ENCODE results near the gene ASB1.
"Not testable (repeated sequence)": the region's sequence is repeated elsewhere in the genome, so short reads cannot be mapped to it uniquely, and the experiment has no call there.

Gene ASB1

DNA sequence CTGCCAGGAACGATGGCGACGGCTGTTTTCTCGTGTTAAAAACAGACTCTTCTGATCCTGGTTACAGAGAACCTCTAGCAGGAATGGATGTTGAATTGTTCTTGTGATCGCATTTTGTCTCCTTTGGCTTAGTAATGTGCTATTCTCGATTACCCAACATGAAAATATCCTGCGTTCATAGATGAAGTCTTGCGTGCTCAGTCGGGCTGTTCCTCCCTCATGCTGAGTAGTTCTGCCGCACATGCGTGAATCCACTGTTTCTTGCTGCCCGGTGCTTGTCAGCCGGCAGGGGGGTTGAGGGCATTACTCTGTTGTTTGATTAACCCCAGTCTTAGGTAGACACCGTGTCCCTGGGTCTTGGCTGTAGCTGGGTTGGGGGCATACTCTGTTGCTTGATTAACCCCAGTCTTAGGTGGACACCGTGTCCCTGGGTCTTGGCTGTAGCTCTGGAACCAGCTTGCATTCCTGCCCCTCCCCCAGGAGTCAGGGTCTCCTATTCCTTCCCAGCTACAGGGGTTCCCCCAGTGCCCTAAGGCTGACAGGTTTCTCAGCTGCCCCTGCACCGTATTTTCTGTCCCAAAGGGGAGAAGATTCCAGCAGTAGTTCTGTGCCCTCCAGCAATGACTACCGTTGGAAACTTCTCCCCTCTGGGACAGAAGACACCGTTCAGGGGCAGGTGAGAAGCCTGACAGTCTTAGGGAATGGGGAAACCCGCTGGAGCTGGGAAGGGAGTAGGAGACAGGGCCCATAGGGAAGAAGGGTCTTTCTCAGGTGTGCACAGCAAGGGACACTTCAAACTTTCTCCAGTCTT lies 22.1 kb upstream of the ASB1 start:
- no peak for DNase-seq

DNA sequence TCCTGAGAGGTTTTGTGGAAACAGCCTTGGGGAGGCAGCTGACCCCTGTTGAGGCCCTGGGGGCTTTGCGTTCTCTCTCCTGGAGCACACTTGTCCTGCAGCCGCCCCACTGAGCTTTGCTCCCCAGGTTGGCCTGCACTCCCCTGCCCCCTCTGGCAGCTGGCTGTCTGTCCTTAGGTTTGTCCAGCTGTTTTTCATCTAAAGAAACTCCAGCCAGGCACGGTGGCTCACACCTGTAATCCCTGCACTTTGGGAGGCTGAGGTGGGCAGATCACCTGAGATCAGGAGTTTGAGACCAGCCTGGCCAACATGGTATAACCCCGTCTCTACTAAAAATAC lies 21.5 kb upstream of the ASB1 start:
- not testable (repeated sequence) for DNase-seq

DNA sequence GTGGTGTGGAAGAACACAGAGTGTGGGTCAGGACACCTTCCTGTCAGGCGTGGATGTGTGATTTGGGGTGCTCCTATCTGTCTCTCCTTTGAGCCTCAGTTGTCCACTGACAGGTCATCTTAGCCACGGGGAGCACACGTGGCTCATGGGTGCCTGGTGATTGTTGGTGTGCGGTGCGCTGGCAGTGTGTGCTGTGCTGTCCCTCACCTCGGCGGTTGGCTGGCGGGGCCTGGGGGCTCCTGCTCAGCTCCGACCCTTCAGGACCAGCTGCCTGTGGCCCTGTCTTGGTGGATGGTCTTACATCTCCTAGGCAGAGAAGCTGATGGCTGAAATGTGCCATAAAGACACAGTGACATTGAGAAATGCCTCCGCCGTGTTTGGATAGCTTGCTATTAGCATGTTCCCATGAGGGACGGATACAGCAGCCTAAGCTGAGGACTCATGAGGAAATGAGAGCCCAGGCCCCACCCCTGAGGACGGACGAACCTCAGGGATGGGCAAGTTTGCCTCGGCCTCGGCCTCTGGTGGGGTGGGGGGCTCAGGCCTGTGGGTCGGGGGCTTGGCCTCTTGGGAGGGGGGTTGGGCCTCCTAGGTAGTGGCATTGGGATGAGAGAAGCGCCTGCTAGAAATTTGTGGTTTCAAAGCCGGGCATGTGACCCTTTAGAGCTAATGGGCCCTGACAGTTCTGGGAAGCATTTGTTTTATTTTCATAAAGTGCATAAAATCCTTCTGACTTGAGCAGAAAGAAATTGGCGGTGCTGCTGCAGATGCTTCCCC lies 20.3 kb upstream of the ASB1 start:
- no peak for DNase-seq

DNA sequence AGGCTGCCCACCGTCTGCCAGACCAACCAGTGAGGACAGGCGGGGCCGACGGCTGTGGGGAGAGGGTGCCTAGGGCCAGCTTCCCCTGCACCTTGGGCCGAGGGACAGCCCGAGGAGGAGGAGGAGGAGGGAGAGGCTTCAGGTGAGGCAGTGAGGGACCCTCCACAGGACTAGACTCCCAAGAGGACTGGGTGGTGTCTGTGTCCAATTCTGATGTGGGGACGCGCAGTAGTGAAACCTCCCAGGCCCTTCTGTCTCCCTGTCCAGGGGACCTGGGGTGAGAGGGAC lies 19.8 kb upstream of the ASB1 start:
- DNase-seq: no peak

DNA sequence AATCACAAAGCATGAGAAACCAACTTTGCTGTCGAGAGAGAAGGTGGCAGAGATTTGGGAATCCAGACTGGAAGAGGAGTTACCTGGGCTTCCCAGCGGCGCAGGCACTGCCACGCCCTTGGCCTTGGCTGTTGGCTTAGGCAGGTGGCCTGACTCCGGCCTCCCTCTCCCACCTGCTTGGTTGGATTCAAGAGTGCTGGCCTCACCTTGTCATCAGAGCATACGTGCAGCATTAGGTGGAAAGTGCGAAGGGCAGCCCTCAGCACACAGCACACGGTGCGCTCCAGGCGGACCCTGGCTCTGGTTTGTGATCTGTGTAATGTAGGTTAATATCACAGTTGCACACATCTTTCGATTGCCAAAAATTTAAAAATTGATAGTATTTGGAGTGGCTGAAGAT lies 19.2 kb upstream of the ASB1 start:
- DNase-seq: no peak

DNA sequence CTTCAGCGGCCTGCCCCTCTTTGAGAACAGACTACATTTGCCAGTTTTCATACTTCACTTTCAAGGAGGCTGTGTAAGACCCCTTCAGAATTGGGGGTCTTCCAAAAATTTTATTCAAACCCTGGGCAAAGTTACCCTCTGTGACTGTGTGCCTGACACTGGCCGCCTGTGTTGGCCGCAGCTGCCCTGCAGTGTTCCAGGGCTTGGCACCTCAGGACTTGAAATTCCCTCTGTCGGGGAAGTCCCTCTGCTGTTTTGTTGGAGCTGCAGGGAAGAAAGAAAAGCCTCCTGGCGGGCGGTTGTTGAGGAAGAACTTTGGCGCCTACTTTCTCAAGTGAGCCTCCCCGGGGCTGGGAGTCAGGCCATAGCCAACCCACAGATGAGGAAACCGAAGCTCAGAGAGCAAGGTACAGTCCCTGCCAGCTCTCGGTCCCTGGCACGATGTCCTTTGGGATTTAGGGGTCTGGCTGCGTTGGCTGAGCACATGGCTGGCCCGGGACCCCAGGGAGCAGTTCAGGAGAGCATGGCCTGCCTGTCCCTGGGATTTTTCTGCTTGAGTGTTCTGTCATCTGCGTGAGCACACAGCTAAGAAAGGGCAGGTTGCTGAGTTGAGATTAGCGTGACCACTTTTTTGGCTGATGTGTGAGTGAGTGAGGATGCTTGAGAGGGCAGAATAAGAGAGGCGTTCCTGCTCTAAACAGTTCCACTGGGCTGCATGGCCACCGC lies 17.9 kb upstream of the ASB1 start:
- no peak for DNase-seq

DNA sequence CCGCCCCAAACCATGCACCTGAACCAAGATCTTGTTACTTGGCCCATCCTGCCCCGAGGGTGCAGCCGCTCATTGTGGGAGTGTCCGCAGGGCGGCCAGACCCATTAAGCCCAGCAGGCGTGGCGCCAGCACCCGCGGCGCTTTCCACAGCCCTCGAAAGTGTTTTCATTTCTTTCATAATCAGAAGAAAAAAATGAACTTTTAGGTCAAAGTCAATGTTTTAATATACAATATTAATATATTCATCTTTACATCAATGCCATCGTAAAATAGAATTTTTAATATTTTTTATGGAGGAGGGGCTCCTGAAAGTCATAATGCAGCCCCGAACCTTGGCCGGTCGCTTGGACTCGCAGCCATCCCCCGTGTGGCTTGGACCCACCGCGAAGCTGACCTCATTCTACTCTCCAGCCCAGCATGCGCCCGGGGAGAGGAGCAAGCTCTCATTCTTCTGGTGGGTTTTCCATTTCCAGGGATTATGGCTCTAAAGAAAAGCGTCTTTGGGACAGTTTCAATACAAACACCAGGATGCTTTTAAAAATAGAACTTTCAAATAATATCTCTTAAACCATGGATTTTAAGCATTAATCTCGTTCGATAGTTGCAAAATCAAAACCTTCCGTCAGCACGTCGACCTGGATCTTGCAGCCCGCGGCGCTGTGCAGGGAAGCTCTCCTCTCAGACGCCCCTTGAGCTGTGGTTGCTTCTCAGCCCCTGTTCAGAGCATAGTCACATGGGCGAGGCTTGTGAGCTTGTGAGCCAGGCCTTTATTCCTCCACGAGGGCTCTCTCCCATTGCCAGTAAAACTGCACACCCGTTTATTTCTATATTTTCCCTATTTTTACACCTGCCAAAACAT lies 17.2 kb upstream of the ASB1 start:
- no peak for DNase-seq

DNA sequence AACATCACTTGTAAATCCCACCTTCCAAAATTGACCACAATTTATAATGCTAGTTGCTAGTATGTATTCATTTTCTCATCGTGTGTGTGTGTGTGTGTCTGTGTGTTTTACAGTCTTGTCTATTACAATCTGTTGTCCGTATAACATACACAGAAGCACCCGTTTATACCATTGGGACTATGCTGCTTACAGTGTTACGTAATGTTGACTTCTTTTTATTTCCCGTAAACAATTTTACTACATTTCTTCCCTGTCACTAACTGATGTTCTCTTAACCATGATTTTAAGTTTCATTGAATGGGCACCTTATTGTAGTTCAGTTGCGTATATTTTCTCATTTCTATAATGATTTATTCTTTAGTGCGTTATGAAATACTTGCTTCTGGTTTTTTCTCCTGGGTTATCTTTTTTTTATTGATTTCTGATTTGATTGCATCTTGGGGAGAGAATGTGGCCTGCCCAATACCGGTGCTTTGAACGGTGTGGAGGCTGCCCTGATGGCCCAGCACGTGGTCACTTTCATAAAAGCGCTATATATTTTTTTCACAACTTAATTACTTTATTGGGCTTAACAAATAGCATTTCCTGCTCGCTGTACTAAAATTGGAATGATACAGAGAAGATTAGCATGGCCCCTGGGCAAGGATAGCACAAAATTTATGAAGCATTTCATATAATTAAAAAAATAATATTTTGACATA lies 14.5 kb upstream of the ASB1 start:
- no peak for DNase-seq

DNA sequence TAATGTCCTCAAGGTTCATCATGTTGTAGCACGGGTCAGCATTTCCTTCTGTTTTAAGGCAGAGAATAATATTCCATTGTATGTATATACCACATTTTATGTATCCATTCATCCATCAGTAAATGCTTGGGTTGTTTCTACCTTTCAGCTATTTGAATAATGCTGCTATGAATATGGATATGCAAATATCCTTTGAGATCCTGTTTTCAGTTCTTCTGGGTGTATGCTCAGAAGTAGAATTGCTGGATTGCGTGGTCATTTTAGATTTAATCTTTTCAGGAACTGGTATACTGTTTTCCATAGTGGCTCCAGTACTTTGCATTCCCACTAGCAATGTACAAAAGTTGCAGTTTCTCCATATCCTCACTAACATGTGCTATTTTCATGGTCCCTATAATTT lies 13.4 kb upstream of the ASB1 start:
- DNase-seq: no peak

DNA sequence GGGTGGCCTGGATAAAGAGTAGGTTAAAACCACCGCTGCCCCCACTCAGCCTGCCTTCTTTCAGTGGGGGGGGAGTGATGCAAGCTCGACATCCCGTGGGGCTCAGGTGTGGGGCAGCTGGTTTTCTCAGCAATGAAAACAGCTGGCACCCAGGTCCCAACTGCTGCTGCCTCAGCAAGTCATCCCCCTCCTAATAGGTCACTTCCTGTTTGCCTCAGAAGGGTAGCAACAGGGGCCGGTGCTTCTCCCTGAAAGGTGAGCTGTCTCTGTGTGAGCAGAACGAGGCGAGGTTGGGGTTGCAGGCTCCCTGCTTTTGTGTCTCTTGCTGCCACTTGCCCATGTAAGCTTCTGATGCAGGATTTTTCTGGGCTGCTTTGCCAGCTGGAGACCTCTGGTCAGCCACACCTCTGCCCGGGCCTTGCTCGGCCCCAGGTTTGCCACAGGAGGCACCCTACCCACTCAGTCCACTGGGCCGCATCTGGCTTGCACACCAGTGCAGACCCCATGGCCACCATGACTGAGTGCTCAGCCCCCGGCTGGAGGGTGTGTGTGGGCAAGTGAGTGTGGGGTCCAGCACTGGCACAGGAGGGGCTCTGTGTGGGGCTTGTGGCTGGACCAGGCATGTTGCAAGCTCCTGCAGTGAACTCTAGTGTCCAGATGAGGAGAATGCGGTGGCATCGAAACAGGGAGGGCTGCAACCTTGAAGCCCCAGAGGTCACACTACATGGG lies 11.5 kb upstream of the ASB1 start:
- no peak for DNase-seq

DNA sequence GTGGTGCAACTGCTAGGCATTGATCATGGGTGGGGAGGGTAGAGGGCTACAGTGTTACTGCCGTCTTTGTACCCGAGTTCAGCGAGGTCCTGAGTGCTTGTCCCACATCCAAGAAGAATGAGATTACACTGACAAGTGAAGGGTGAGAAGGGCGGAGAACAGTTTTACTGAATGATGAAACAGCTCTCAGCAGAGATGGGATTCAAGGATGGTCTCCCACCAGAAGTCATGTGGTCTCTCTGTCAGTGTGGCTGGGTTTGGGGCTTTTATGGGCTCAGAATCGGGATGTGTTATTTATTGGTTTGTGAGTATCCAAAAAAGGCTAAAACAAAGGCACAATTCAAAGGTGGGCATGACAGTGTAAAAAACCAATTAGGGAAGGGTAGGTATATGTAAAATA lies 10.8 kb upstream of the ASB1 start:
- no peak for DNase-seq

DNA sequence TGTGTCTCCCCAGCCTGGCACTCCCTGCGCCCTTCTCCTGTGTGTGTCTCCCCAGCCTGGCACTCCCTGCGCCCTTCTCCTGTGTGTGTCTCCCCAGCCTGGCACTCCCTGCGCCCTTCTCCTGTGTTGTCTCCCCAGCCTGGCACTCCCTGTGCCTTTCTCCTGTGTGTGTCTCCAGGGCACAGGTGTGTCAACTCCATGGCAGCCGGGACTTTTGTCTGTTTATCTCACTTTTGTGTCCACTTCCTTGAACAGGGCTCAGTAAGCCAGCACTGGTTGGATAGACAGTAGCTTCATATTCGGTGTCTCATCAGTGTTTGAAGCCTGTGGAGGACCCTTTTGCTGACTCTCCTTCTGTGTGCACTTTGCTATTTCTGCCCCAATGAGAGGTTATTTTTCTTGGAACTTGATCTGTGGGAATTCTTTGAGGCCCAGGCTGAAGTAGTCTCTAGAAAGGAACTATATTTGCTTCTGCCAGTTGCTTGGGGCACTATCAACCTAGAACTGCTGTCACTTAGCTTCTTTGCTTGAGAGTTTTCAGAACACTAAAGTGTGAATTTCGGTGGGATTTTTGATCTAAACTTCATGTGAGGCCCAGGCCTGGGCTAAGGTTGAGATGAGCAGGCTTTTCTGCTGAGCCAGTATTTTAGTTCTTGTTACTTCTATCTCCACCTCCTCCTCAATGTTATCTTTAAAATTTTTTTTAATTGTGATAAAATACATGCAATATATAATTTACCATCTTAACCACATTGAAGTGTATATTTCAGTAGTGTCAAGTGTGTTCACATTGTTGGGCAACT lies 8.3 kb upstream of the ASB1 start:
- DNase-seq: no peak

DNA sequence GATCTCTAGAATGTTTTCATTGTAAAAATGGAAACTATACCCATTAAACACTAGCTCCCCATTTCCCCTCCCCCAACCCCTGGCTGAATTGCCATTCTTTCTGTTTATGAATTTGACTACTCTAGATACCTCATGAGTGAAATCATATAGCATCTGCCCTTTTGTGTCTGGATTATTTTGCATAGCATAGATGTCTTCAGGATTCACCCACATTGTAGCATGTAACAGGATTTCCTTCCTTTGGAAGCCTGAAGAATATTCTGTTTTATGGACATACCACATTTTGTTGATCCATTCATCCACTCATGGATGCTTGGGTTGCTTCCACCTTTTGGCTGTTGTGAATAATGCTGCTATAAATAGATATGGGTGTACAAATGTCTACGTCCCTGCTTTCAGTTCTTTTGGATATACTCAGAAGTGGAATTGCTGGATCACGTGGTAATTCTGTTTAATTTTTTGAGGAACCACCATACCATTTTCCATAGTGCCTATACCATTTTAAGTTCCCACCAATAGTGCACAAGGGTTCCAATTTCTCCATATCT lies 7.7 kb upstream of the ASB1 start:
- no peak for DNase-seq

DNA sequence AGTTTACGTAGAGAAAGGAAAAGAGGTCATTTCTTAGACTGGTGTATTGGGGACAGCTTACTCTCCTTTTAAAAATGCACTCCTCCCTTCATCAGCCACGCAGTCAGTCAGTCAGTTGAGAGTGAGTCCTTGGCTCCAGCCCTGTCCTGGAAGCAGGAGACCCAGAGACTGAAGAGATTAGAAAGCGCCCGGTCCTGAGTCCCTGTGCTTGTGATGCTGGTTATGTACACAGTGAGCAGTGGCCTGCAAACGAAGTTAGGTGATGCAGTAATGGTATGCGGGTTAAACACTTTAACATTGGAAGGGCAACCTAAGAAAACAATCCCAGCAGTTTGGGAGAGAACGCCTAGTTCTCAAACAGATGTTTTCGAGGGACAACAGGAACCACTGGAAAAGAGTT lies 6.3 kb upstream of the ASB1 start:
- no peak for DNase-seq

DNA sequence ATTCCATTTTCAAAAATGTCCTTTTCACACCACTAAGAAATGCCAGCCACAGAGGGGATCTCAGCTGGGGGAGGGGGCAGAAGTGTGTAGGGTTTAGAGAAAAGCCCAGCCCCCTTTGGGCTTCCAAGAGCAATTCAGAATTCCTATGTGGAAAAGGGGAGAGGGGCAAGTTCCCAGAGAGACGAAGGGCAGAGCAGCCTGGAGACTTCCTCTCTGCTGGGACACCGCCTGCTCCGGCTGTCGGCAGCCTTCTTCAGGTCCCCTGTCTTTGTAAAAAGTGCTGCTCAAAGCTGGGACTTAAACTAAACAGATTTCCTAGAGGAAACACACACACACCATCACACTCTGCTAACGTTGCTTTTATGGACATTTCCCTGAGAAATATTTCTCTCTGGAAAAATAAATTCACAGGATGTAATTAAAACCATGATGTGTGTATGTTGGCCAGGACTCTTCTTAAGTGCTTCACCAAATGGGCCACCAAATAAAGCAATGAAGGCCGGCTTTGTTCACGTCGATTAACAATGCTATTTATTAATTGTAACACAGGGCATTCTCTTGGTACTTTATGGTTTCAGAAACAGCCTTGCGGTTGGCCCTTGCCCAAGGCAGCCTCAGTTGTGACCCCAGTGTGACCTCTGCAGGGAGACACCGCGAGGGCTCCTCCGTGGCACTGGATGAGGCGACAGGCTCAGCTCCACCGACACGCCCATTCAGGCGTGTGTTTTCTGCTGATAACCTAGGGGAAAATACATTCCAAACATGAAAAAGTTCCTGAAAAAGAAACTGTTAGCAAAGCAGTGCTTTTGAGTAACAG lies 5.6 kb upstream of the ASB1 start:
- DNase-seq: no peak

DNA sequence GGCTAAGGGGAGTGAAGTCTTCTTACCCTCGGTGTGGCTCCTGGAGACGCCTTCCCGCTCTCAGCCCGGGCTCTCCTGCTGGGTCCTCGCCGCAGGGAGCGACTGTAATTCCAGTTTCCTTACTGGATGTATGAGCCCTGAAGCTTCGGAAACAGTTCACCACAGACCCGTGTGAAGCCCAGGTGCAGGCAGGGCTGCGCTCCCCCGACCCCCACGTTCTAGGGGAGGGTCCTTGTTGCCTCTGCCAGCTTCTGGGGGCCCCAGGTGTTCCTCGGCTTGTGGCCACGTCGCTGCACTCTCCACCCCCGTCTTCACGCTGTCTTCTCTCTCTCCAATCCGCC lies 5.1 kb upstream of the ASB1 start:
- DNase-seq: no peak

DNA sequence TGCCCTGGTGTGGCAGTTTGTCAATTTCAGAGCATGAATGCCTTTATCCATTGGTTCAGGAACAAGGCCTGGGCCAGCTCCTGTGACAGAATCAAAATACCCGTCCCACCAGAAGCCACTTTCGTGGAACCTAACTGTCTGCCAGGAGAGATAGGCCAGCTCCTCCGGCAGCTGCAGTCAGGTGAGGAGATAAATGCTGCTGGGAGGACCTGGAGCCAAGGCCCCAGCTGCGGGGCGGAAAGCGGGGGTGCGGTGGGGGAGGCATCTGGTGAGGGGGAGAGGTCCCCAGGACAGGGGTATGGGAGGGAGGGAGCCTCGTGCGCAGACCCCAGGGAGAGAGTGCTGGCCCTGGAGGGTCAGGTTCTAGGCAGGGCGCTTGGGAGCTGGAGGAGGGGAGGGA lies 4.4 kb upstream of the ASB1 start:
- no peak for DNase-seq

DNA sequence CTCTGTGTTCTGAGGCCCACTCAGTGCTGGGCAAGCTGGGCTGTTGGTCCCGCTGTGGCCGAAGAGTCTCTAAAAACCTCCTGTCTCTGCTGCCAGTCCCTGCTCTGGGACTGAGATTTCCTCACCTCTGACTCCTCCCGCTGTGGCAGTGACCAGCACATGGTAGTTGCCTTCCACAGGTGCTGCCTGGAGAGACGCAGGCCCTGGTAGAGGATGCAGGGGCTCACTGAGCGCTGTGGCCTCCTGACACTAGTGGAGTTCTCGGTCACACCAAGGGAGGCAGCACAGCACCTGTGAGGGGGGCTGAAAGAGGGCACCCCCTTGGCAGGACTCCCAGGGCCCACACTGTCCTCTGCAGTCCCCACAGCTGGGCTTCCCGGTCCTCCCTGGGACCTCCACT lies 3.8 kb upstream of the ASB1 start:
- no peak for DNase-seq

DNA sequence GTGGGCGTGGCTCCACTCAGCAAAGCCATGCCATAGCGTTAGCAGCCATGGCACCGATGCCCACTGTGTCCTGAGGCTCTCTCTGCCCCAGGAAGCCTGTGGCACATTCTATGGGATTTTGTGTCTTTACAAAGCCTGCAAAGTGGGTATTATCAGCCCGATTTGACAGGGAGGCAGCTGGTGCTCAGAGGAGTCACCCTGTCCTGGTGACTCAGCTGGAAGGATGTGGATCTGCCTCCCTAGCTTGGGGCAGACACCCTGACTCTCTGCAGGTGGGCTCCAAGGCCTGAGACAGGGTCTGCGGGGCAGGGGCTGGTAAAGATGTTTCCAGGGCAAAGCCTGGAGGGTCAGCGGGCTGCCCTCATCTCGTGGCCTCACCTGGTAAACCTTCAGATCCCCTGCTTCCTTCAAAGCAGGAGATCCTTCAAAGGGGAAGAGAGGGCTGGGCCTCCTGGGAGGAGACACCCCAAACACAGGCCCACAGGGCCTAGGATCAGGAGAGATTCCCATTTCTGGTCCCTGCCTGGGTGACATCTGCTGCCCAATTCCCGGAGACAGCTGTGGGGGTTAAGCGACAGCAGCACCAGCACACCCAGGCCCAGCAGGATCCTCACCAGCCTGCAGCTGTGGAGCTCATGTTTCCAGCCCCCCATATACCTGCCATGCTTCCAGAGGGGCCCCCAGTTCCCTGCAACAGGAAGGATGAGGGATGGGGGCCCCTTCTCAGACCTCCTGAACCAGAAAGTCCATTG lies 3.0 kb upstream of the ASB1 start:
- DNase-seq: no peak

Measured in stimulated activated naive CD4-positive, alpha-beta T cell (primary cell).